ENCODE measurements around the gene LYRM7. TPM values are rescaled to one million over a fixed set of nuclear protein-coding genes. Genes with fewer than 3 reads are reported as not detected.

LYRM7 gene
- total and polyA plus RNA-seq, 10 of the 15 experiments (the other 5 are each of a cell fraction or from before 2014, with no cell fraction given): 9.2 to 68.8 (median 20.2) TPM

DNA sequence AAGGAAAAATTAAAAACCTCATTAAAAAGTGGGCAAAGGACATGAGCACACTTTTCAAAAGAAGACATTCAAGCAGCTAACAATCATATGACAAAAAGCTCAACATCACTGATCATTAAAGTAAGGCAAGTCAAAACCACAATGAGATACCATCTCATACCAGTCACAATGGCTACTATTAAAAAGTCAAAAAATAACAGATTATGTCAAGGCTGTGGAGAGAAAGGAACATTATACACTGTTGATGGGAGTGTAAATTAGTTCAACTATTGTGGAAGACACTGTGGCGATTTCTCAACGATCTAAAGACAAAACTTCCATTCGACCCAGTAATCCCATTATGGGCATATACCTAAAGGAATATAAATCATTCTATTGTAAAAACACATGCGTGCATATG lies 41.4 kb upstream of the LYRM7 start:
- no peak overlapping the region for H3K27ac ChIP-seq (ENCODE audit: control insufficient read depth, insufficient read depth)
- no peak for TF ChIP-seq NFYA (IDR thresholded peaks at IDR 0.05; ENCODE audit: borderline replicate concordance, low read depth, low read length)
- no peak for TF ChIP-seq LARP7 (IDR thresholded peaks at IDR 0.05)
- no peak for TF ChIP-seq EED (IDR thresholded peaks at IDR 0.05; ENCODE audit: low read depth)
- TF ChIP-seq, protein P1, sequence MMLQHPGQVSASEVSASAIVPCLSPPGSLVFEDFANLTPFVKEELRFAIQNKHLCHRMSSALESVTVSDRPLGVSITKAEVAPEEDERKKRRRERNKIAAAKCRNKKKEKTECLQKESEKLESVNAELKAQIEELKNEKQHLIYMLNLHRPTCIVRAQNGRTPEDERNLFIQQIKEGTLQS (IDR thresholded peaks at IDR 0.05; ENCODE audit: borderline replicate concordance, extremely low read depth, low read depth, low read length): no peak
- TF ChIP-seq, protein P2, sequence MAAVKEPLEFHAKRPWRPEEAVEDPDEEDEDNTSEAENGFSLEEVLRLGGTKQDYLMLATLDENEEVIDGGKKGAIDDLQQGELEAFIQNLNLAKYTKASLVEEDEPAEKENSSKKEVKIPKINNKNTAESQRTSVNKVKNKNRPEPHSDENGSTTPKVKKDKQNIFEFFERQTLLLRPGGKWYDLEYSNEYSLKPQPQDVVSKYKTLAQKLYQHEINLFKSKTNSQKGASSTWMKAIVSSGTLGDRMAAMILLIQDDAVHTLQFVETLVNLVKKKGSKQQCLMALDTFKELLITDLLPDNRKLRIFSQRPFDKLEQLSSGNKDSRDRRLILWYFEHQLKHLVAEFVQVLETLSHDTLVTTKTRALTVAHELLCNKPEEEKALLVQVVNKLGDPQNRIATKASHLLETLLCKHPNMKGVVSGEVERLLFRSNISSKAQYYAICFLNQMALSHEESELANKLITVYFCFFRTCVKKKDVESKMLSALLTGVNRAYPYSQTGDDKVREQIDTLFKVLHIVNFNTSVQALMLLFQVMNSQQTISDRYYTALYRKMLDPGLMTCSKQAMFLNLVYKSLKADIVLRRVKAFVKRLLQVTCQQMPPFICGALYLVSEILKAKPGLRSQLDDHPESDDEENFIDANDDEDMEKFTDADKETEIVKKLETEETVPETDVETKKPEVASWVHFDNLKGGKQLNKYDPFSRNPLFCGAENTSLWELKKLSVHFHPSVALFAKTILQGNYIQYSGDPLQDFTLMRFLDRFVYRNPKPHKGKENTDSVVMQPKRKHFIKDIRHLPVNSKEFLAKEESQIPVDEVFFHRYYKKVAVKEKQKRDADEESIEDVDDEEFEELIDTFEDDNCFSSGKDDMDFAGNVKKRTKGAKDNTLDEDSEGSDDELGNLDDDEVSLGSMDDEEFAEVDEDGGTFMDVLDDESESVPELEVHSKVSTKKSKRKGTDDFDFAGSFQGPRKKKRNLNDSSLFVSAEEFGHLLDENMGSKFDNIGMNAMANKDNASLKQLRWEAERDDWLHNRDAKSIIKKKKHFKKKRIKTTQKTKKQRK (IDR thresholded peaks at IDR 0.05; ENCODE audit: low read depth, low read length): no peak
- TF ChIP-seq CBX5 (IDR thresholded peaks at IDR 0.05; ENCODE audit: low read depth): no peak
- TF ChIP-seq, protein P3, sequence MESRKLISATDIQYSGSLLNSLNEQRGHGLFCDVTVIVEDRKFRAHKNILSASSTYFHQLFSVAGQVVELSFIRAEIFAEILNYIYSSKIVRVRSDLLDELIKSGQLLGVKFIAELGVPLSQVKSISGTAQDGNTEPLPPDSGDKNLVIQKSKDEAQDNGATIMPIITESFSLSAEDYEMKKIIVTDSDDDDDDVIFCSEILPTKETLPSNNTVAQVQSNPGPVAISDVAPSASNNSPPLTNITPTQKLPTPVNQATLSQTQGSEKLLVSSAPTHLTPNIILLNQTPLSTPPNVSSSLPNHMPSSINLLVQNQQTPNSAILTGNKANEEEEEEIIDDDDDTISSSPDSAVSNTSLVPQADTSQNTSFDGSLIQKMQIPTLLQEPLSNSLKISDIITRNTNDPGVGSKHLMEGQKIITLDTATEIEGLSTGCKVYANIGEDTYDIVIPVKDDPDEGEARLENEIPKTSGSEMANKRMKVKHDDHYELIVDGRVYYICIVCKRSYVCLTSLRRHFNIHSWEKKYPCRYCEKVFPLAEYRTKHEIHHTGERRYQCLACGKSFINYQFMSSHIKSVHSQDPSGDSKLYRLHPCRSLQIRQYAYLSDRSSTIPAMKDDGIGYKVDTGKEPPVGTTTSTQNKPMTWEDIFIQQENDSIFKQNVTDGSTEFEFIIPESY (IDR thresholded peaks at IDR 0.05): no peak
- no peak for TF ChIP-seq CHD2 (IDR thresholded peaks at IDR 0.05; ENCODE audit: borderline replicate concordance, low read depth, low read length)
- TF ChIP-seq YBX1 (IDR thresholded peaks at IDR 0.05): no peak
- TF ChIP-seq CREB1 (IDR thresholded peaks at IDR 0.05; ENCODE audit: low read depth): no peak
- TF ChIP-seq NFYB (IDR thresholded peaks at IDR 0.05; ENCODE audit: insufficient read depth, low read depth, low read length): no peak
- no peak for TF ChIP-seq HDGF (IDR thresholded peaks at IDR 0.05)
- TF ChIP-seq EZH2 (IDR thresholded peaks at IDR 0.05; ENCODE audit: borderline replicate concordance, control insufficient read depth, low read depth, low read length): no peak
- no peak for TF ChIP-seq STAT3 (IDR thresholded peaks at IDR 0.05; ENCODE audit: low read depth, low read length)
- TF ChIP-seq, protein P4, sequence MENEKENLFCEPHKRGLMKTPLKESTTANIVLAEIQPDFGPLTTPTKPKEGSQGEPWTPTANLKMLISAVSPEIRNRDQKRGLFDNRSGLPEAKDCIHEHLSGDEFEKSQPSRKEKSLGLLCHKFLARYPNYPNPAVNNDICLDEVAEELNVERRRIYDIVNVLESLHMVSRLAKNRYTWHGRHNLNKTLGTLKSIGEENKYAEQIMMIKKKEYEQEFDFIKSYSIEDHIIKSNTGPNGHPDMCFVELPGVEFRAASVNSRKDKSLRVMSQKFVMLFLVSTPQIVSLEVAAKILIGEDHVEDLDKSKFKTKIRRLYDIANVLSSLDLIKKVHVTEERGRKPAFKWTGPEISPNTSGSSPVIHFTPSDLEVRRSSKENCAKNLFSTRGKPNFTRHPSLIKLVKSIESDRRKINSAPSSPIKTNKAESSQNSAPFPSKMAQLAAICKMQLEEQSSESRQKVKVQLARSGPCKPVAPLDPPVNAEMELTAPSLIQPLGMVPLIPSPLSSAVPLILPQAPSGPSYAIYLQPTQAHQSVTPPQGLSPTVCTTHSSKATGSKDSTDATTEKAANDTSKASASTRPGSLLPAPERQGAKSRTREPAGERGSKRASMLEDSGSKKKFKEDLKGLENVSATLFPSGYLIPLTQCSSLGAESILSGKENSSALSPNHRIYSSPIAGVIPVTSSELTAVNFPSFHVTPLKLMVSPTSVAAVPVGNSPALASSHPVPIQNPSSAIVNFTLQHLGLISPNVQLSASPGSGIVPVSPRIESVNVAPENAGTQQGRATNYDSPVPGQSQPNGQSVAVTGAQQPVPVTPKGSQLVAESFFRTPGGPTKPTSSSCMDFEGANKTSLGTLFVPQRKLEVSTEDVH (IDR thresholded peaks at IDR 0.05; ENCODE audit: low read depth, partially characterized antibody): no peak
- TF ChIP-seq, protein P5, sequence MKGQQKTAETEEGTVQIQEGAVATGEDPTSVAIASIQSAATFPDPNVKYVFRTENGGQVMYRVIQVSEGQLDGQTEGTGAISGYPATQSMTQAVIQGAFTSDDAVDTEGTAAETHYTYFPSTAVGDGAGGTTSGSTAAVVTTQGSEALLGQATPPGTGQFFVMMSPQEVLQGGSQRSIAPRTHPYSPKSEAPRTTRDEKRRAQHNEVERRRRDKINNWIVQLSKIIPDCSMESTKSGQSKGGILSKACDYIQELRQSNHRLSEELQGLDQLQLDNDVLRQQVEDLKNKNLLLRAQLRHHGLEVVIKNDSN (IDR thresholded peaks at IDR 0.05; ENCODE audit: borderline replicate concordance, extremely low read length, insufficient read depth, low read depth, low read length): no peak

More for the DNA sequence above, 41.4 kb upstream of the LYRM7 start:
- WGBS (ENCODE audit: insufficient coverage, insufficient replicate concordance, low lambda C conversion rate, missing lambda C conversion rate): 68% methylated on average over 4 of the region's 4 CpGs
- no peak overlapping the region for H3K9ac ChIP-seq (ENCODE audit: control insufficient read depth, insufficient read depth, low read length)
- H4K20me1 ChIP-seq (ENCODE audit: control insufficient read depth, insufficient read depth): no peaks in the 10 kb centered on the region
- ChIA-PET SMC1A (ENCODE audit: uncharacterized antibody, unreplicated experiment) (no interaction called here), POLR2A (no interaction called here), RAD21 (ENCODE audit: unreplicated experiment) (no interaction called here), CTCF (no interaction called here)
- no peak overlapping the region for H3K4me3 ChIP-seq
- DNase-seq (ENCODE audit: low read depth, low spot score): no peak
- H2AFZ ChIP-seq (ENCODE audit: control insufficient read depth, low read depth, low read length): no peak overlapping the region
- ATAC-seq: no peak
- H3K4me2 ChIP-seq (ENCODE audit: control insufficient read depth, insufficient read depth): no peak overlapping the region
- no peaks in the 10 kb centered on the region for H3K4me1 ChIP-seq (ENCODE audit: control insufficient read depth, insufficient read depth, low read length)
- no TSS peak for BruUV-seq (replicated peaks)
- in situ Hi-C loops (cut with MboI): no loop called here
- H3K79me2 ChIP-seq (ENCODE audit: control insufficient read depth, insufficient read depth, low read length): no peaks in the 10 kb centered on the region
- no peaks in the 10 kb centered on the region for H3K27me3 ChIP-seq (replicated peaks in 1 of 2; ENCODE audit: control insufficient read depth in 2 of 2, insufficient read depth in 2 of 2, low read length in 1 of 2)
- no peaks in the 10 kb centered on the region; the same call in 2 of the 3 replicates for H3K9me3 ChIP-seq (replicated peaks; ENCODE audit: control insufficient read depth, insufficient read depth, low read length)
- no peaks in the 10 kb centered on the region for H3K36me3 ChIP-seq (ENCODE audit: control insufficient read depth in 2 of 2, insufficient read depth in 2 of 2, low read length in 1 of 2)
- FAIRE-seq: no peak
- intact Hi-C loops (cut with micrococcal nuclease; ENCODE audit: unreplicated experiment): no loop called here
